Gastrocnemius medialis (tissue), 4 donors: ENCODE results near the gene CALML4.

Experiments
- CTCF ChIP-seq, 5 experiments: fragments of 450-650 bp in 3 of 5; fragments of 200-600 bp in 2 of 5; sonication (generic) in 2 of 5; IDR thresholded peaks in 4 of 5; conservative IDR thresholded peaks in 1 of 5; 1 replicate in 4 of 5; 2 replicates in 1 of 5; pipeline ENCODE4 v1.5.1; 2016 to 2019; ENCODE audit warnings: antibody characterized with exemption in 5 of 5, mild to moderate bottlenecking in 3 of 5, moderate library complexity in 3 of 5
- POLR2A ChIP-seq, 2 donors: fragments of 450-650 bp; IDR thresholded peaks; one replicate each; pipeline ENCODE4 v1.6.1; 2017; ENCODE audit warnings: antibody characterized with exemption in 2 of 2, mild to moderate bottlenecking in 2 of 2, moderate library complexity in 2 of 2

GRCh38 chr15:68196445-68197169 is 8.5 kb downstream of the CALML4 start:
- TF ChIP-seq CTCF (IDR thresholded peaks at IDR 0.05 in 4 of 5, conservative IDR thresholded peaks at IDR 0.05 in 1 of 5) (no peak), POLR2A (IDR thresholded peaks at IDR 0.05) (no peak)
